Effector CD4-positive, alpha-beta T cell (primary cell): ENCODE data around the gene HSPBAP1.
"Not testable (repeated sequence)": the region's sequence is repeated elsewhere in the genome, so short reads cannot be mapped to it uniquely, and the experiment has no call there.

Experiments used
- DNase-seq: peaks from one replicate; pipeline ENCODE4 v3.0.0-alpha.2; 2020

HSPBAP1 gene

GRCh38 chr3:122732682-122733525 lies 60.7 kb downstream of the HSPBAP1 start:
- not testable (repeated sequence) for DNase-seq

- no peak for DNase-seq
Observed at GRCh38 chr3:122730240-122730639, 63.4 kb downstream of the HSPBAP1 start.

- DNase-seq: no peak
Observed at GRCh38 chr3:122728756-122729514, 64.7 kb downstream of the HSPBAP1 start.

GRCh38 chr3:122728186-122728585 lies 65.4 kb downstream of the HSPBAP1 start:
- no peak for DNase-seq

GRCh38 chr3:122727766-122728165 lies 65.9 kb downstream of the HSPBAP1 start:
- DNase-seq: no peak

- no peak for DNase-seq
Observed at GRCh38 chr3:122727294-122727693, 66.3 kb downstream of the HSPBAP1 start.

- DNase-seq: no peak
Observed at GRCh38 chr3:122725106-122725505, 68.5 kb downstream of the HSPBAP1 start.

- no peak for DNase-seq
Observed at GRCh38 chr3:122719273-122719921, 74.2 kb downstream of the HSPBAP1 start.

- no peak for DNase-seq
Observed at GRCh38 chr3:122716667-122717066, 77.0 kb downstream of the HSPBAP1 start.

- DNase-seq: no peak
Observed at GRCh38 chr3:122714273-122714672, 79.4 kb downstream of the HSPBAP1 start.

GRCh38 chr3:122710616-122711251 lies 82.9 kb downstream of the HSPBAP1 start:
- DNase-seq: not testable (repeated sequence)

GRCh38 chr3:122705379-122705778 lies 88.3 kb downstream of the HSPBAP1 start:
- no peak for DNase-seq

GRCh38 chr3:122700193-122700592 lies 93.4 kb downstream of the HSPBAP1 start:
- no peak for DNase-seq

- DNase-seq: no peak
Observed at GRCh38 chr3:122697952-122698620, 95.5 kb downstream of the HSPBAP1 start.

GRCh38 chr3:122695927-122696561 lies 97.6 kb downstream of the HSPBAP1 start:
- no peak for DNase-seq

GRCh38 chr3:122694966-122695365 lies 98.7 kb downstream of the HSPBAP1 start:
- DNase-seq: no peak

GRCh38 chr3:122692674-122693073 lies 101.0 kb downstream of the HSPBAP1 start:
- DNase-seq: no peak

GRCh38 chr3:122691195-122691594 lies 102.4 kb downstream of the HSPBAP1 start:
- DNase-seq: no peak

GRCh38 chr3:122690096-122690495 lies 103.5 kb downstream of the HSPBAP1 start:
- no peak for DNase-seq
